Measurements from ENCODE around the gene HAPSTR1.

DNA sequence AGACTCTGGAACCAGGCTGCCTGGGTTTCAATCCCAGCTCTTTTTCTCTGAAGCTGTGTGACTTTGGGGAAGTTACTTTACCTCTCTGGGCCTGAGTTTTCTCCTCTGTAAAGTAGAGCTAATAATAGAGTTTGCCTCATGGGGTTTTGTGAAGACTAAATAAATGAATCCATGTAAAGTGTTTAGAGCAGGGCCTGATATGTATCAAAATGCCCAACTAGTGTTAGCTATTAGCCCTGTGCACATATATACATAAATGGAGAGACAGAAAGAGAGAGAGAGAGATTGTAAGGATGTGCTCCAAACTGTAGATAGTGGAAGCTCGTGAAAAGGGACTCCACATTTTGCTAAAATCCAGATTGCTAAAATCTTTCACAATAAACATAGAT is 44.8 kb upstream of the HAPSTR1 start:
- TF ChIP-seq, protein P1, sequence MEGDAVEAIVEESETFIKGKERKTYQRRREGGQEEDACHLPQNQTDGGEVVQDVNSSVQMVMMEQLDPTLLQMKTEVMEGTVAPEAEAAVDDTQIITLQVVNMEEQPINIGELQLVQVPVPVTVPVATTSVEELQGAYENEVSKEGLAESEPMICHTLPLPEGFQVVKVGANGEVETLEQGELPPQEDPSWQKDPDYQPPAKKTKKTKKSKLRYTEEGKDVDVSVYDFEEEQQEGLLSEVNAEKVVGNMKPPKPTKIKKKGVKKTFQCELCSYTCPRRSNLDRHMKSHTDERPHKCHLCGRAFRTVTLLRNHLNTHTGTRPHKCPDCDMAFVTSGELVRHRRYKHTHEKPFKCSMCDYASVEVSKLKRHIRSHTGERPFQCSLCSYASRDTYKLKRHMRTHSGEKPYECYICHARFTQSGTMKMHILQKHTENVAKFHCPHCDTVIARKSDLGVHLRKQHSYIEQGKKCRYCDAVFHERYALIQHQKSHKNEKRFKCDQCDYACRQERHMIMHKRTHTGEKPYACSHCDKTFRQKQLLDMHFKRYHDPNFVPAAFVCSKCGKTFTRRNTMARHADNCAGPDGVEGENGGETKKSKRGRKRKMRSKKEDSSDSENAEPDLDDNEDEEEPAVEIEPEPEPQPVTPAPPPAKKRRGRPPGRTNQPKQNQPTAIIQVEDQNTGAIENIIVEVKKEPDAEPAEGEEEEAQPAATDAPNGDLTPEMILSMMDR (IDR thresholded peaks at IDR 0.05 in 8 of 11, conservative IDR thresholded peaks at IDR 0.05 in 3 of 11) = no peak
- no peak for TF ChIP-seq POLR2A (IDR thresholded peaks at IDR 0.05)

Measured in spleen (tissue), 7 donors.